Measurements from ENCODE around the gene HECW1. TPM values are rescaled to one million over a fixed set of nuclear protein-coding genes. Genes with fewer than 3 reads are reported as not detected.

The HECW1 gene
- total and polyA plus RNA-seq, 2 experiments from 2014 or later = 11.0 to 21.8 TPM

DNA sequence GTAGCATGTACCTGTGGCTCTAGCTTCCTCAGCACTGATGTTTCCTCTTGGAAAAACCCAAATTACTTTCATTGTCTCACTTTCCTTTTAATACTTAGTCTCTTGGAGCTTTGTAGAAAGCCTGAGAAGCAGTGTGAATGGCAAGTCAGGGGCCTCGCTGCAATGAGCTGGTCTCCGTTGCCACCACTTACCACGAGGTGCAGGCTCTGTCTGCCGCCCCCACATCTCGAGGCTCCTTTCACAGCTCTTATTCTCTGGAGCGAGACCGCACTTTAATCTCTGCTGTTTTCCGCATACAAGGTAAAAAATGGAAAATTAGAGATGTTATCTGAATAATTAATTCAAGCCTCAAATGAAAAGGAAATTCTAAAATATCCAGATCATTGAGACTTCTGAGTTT is 186.2 kb downstream of the HECW1 start (continued):
- TF ChIP-seq EZH2 (IDR thresholded peaks at IDR 0.05; ENCODE audit: low read depth, unreplicated experiment) (no peak), ZNF114 (CRISPR knock-in tag; IDR thresholded peaks at IDR 0.05) (no peak), POLR2AphosphoS5 (IDR thresholded peaks at IDR 0.05; ENCODE audit: low read depth) (no peak)

DNA sequence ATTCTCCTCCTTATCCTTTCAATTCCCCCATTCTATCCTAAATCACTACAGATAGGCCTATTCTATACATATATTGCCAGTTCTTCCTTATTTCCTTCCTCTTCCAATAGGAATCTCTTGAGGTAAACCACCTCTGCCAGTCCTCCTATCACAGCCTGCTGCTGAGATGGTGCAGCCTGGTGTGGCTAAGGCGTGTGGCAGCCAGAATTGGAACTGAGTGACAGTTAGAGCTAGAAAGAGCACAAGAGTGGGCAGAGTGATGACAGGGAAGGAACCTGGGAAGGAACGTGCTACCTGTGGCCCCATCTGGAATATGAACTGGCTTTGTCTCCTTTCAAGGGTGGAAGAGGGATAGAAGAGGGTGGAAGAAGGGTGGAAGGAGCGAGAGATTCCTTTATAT is 187.7 kb downstream of the HECW1 start:
- Histone ChIP-seq H3K4me2 (no peak overlapping the region), H3F3A (replicated peaks; ENCODE audit: low read depth) (no peaks in the 10 kb centered on the region), H2AFZ (no peak overlapping the region), H3K9me2 (ENCODE audit: insufficient read depth) (no peaks in the 10 kb centered on the region), H3K27ac (ENCODE audit: low read depth) (no peak overlapping the region), H3K36me3 (ENCODE audit: insufficient read depth) (no peaks in the 10 kb centered on the region), H3K4me1 (ENCODE audit: insufficient read depth) (peaks cover 34% of the 10 kb centered on the region), H3K27me3 (ENCODE audit: insufficient read depth) (no peaks in the 10 kb centered on the region), H3K4me3 (no peak overlapping the region), H3K79me2 (replicated peaks; ENCODE audit: insufficient read depth) (no peaks in the 10 kb centered on the region), H4K20me1 (replicated peaks; ENCODE audit: insufficient read depth) (no peaks in the 10 kb centered on the region)
- H3K27ac Mint-ChIP-seq = no peak overlapping the region
- H3K4me3 Mint-ChIP-seq = no peak overlapping the region
- ATAC-seq (no peak), DNase-seq (ENCODE audit: low spot score) (no peak)
- peaks cover 32% of the 10 kb centered on the region for H3K4me1 Mint-ChIP-seq
- no peaks in the 10 kb centered on the region for H3K36me3 Mint-ChIP-seq (ENCODE audit: low read depth)
- TF ChIP-seq POLR2AphosphoS5 (IDR thresholded peaks at IDR 0.05; ENCODE audit: low read depth) (no peak), JUNB (IDR thresholded peaks at IDR 0.05; ENCODE audit: unreplicated experiment) (no peak), ZNF114 (CRISPR knock-in tag; IDR thresholded peaks at IDR 0.05) (no peak), EZH2 (IDR thresholded peaks at IDR 0.05; ENCODE audit: low read depth, unreplicated experiment) (no peak), ZNF331 (CRISPR knock-in tag; IDR thresholded peaks at IDR 0.05; ENCODE audit: low read depth) (no peak), EZH2phosphoT487 (IDR thresholded peaks at IDR 0.05; ENCODE audit: unreplicated experiment) (no peak), CREB1 (CRISPR knock-in tag; IDR thresholded peaks at IDR 0.05; ENCODE audit: low read depth) (no peak), STAT1 (IDR thresholded peaks at IDR 0.05; ENCODE audit: unreplicated experiment) (no peak), NANOG (IDR thresholded peaks at IDR 0.05; ENCODE audit: borderline replicate concordance) (no peak)
- TF ChIP-seq, protein P1, sequence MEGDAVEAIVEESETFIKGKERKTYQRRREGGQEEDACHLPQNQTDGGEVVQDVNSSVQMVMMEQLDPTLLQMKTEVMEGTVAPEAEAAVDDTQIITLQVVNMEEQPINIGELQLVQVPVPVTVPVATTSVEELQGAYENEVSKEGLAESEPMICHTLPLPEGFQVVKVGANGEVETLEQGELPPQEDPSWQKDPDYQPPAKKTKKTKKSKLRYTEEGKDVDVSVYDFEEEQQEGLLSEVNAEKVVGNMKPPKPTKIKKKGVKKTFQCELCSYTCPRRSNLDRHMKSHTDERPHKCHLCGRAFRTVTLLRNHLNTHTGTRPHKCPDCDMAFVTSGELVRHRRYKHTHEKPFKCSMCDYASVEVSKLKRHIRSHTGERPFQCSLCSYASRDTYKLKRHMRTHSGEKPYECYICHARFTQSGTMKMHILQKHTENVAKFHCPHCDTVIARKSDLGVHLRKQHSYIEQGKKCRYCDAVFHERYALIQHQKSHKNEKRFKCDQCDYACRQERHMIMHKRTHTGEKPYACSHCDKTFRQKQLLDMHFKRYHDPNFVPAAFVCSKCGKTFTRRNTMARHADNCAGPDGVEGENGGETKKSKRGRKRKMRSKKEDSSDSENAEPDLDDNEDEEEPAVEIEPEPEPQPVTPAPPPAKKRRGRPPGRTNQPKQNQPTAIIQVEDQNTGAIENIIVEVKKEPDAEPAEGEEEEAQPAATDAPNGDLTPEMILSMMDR (conservative IDR thresholded peaks at IDR 0.05; ENCODE audit: low read depth in 2 of 2) = no peak
- TF ChIP-seq, protein P2, sequence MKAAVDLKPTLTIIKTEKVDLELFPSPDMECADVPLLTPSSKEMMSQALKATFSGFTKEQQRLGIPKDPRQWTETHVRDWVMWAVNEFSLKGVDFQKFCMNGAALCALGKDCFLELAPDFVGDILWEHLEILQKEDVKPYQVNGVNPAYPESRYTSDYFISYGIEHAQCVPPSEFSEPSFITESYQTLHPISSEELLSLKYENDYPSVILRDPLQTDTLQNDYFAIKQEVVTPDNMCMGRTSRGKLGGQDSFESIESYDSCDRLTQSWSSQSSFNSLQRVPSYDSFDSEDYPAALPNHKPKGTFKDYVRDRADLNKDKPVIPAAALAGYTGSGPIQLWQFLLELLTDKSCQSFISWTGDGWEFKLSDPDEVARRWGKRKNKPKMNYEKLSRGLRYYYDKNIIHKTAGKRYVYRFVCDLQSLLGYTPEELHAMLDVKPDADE (IDR thresholded peaks at IDR 0.05) = no peak
- TF ChIP-seq, protein P3, sequence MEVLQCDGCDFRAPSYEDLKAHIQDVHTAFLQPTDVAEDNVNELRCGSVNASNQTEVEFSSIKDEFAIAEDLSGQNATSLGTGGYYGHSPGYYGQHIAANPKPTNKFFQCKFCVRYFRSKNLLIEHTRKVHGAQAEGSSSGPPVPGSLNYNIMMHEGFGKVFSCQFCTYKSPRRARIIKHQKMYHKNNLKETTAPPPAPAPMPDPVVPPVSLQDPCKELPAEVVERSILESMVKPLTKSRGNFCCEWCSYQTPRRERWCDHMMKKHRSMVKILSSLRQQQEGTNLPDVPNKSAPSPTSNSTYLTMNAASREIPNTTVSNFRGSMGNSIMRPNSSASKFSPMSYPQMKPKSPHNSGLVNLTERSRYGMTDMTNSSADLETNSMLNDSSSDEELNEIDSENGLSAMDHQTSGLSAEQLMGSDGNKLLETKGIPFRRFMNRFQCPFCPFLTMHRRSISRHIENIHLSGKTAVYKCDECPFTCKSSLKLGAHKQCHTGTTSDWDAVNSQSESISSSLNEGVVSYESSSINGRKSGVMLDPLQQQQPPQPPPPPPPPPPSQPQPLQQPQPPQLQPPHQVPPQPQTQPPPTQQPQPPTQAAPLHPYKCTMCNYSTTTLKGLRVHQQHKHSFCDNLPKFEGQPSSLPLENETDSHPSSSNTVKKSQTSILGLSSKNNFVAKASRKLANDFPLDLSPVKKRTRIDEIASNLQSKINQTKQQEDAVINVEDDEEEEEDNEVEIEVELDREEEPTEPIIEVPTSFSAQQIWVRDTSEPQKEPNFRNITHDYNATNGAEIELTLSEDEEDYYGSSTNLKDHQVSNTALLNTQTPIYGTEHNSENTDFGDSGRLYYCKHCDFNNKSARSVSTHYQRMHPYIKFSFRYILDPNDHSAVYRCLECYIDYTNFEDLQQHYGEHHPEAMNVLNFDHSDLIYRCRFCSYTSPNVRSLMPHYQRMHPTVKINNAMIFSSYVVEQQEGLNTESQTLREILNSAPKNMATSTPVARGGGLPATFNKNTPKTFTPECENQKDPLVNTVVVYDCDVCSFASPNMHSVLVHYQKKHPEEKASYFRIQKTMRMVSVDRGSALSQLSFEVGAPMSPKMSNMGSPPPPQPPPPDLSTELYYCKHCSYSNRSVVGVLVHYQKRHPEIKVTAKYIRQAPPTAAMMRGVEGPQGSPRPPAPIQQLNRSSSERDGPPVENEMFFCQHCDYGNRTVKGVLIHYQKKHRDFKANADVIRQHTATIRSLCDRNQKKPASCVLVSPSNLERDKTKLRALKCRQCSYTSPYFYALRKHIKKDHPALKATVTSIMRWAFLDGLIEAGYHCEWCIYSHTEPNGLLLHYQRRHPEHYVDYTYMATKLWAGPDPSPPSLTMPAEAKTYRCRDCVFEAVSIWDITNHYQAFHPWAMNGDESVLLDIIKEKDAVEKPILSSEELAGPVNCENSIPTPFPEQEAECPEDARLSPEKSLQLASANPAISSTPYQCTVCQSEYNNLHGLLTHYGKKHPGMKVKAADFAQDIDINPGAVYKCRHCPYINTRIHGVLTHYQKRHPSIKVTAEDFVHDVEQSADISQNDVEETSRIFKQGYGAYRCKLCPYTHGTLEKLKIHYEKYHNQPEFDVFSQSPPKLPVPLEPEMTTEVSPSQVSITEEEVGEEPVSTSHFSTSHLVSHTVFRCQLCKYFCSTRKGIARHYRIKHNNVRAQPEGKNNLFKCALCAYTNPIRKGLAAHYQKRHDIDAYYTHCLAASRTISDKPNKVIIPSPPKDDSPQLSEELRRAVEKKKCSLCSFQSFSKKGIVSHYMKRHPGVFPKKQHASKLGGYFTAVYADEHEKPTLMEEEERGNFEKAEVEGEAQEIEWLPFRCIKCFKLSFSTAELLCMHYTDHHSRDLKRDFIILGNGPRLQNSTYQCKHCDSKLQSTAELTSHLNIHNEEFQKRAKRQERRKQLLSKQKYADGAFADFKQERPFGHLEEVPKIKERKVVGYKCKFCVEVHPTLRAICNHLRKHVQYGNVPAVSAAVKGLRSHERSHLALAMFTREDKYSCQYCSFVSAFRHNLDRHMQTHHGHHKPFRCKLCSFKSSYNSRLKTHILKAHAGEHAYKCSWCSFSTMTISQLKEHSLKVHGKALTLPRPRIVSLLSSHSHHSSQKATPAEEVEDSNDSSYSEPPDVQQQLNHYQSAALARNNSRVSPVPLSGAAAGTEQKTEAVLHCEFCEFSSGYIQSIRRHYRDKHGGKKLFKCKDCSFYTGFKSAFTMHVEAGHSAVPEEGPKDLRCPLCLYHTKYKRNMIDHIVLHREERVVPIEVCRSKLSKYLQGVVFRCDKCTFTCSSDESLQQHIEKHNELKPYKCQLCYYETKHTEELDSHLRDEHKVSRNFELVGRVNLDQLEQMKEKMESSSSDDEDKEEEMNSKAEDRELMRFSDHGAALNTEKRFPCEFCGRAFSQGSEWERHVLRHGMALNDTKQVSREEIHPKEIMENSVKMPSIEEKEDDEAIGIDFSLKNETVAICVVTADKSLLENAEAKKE (CRISPR knock-in tag; IDR thresholded peaks at IDR 0.05) = no peak
- TF ChIP-seq, protein P4, sequence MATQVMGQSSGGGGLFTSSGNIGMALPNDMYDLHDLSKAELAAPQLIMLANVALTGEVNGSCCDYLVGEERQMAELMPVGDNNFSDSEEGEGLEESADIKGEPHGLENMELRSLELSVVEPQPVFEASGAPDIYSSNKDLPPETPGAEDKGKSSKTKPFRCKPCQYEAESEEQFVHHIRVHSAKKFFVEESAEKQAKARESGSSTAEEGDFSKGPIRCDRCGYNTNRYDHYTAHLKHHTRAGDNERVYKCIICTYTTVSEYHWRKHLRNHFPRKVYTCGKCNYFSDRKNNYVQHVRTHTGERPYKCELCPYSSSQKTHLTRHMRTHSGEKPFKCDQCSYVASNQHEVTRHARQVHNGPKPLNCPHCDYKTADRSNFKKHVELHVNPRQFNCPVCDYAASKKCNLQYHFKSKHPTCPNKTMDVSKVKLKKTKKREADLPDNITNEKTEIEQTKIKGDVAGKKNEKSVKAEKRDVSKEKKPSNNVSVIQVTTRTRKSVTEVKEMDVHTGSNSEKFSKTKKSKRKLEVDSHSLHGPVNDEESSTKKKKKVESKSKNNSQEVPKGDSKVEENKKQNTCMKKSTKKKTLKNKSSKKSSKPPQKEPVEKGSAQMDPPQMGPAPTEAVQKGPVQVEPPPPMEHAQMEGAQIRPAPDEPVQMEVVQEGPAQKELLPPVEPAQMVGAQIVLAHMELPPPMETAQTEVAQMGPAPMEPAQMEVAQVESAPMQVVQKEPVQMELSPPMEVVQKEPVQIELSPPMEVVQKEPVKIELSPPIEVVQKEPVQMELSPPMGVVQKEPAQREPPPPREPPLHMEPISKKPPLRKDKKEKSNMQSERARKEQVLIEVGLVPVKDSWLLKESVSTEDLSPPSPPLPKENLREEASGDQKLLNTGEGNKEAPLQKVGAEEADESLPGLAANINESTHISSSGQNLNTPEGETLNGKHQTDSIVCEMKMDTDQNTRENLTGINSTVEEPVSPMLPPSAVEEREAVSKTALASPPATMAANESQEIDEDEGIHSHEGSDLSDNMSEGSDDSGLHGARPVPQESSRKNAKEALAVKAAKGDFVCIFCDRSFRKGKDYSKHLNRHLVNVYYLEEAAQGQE (IDR thresholded peaks at IDR 0.05; ENCODE audit: unreplicated experiment) = no peak
- H3K27me3 Mint-ChIP-seq (ENCODE audit: insufficient read depth, low read depth, poor library complexity) = peaks cover 6% of the 10 kb centered on the region
- no peaks in the 10 kb centered on the region for H3K9me3 Mint-ChIP-seq
